Progenitor cell of endocrine pancreas (in vitro differentiated cells): ENCODE results near the gene KRT39. TPM values are rescaled to one million over a fixed set of nuclear protein-coding genes. Genes with fewer than 3 reads are reported as not detected.

Experiments
- DNase-seq: peaks from one replicate; pipeline ENCODE4 v3.0.0; 2021; ENCODE audit warnings: low spot score; ENCODE audit not compliant: unreplicated experiment
- H3K27ac Mint-ChIP-seq: 2 replicates; pipeline ENCODE4 v1.8.0; 2021; ENCODE audit warnings: mild to moderate bottlenecking, moderate library complexity, mixed read lengths
- H3K27me3 Mint-ChIP-seq: 2 replicates; pipeline ENCODE4 v1.8.0; 2021; ENCODE audit warnings: mixed read lengths
- H3K36me3 Mint-ChIP-seq: 2 replicates; pipeline ENCODE4 v1.8.0; 2022; ENCODE audit warnings: mixed read lengths; ENCODE audit not compliant: insufficient read depth
- H3K4me1 Mint-ChIP-seq: 2 replicates; pipeline ENCODE4 v1.8.0; 2021; ENCODE audit warnings: low read depth, mixed read lengths
- H3K4me3 Mint-ChIP-seq: 2 replicates; pipeline ENCODE4 v1.8.0; 2021; ENCODE audit warnings: low read depth, mild to moderate bottlenecking, moderate library complexity, mixed read lengths
- H3K9me3 Mint-ChIP-seq: 2 replicates; pipeline ENCODE4 v1.8.0; 2021; ENCODE audit warnings: low read depth, mixed read lengths
- CTCF ChIP-seq: fragments of 200-600 bp; sonication (generic); IDR thresholded peaks from one replicate; pipeline ENCODE4 v1.5.0; 2021; ENCODE audit warnings: antibody characterized with exemption, mild to moderate bottlenecking; ENCODE audit not compliant: unreplicated experiment
- total RNA-seq: library from RNA; stranded (reverse); gene quantifications from 2 replicates; pipeline ENCODE4 v1.2.1, GENCODE V29; 2021

KRT39 gene
- total RNA-seq, 1 donor from 2014 or later: not detected

- Mint-ChIP-seq H3K27ac (no peak within 1 kb of the TSS), H3K27me3 (no peaks in the 10 kb centered on the region), H3K4me1 (peaks cover 7% of the 10 kb centered on the region), H3K4me3 (no peak within 1 kb of the TSS), H3K9me3 (no peaks in the 10 kb centered on the region), H3K36me3 (no peaks in the 10 kb centered on the region)
- DNase-seq: no peak
- no peak for TF ChIP-seq CTCF
Observed at GRCh38 chr17:40984226-40984625, 17.5 kb upstream of the KRT39 start, which contains the start of gene KRT40. TSS of gene KRT40 (minus strand) at chr17:40984326. CDS start at chr17:40984273, 53 bp downstream.

DNA sequence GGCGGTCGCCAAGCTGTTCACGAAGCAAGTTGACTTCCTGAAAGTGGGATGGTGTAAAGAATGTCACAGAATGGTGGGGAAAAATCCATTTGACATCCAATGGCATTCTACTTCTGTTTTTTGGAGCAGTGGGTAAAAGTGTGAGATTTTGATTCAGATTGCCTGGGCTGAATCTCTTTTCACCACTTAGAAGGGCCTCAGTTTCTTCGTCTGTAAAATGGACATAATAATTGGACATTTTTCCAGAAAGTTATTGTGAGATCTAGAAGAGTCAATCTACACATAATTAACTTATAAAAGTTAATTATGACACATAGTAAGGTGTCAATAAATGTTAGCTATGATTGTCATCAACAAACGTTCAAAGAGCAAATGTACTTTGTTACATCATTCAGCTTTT lies 14.4 kb upstream of the KRT39 start:
- DNase-seq: no peak
- no peaks in the 10 kb centered on the region for H3K27me3 Mint-ChIP-seq
- peaks cover 4% of the 10 kb centered on the region for H3K4me1 Mint-ChIP-seq
- no peak overlapping the region for H3K27ac Mint-ChIP-seq
- no peak for TF ChIP-seq CTCF
- no peaks in the 10 kb centered on the region for H3K36me3 Mint-ChIP-seq
- no peaks in the 10 kb centered on the region for H3K9me3 Mint-ChIP-seq
- H3K4me3 Mint-ChIP-seq: no peak overlapping the region

GRCh38 chr17:40980596-40980995 lies 13.8 kb upstream of the KRT39 start:
- DNase-seq: no peak
- no peak overlapping the region for H3K27ac Mint-ChIP-seq
- H3K9me3 Mint-ChIP-seq: no peaks in the 10 kb centered on the region
- H3K36me3 Mint-ChIP-seq: no peaks in the 10 kb centered on the region
- H3K4me3 Mint-ChIP-seq: no peak overlapping the region
- no peaks in the 10 kb centered on the region for H3K27me3 Mint-ChIP-seq
- peaks cover 4% of the 10 kb centered on the region for H3K4me1 Mint-ChIP-seq
- no peak for TF ChIP-seq CTCF

DNA sequence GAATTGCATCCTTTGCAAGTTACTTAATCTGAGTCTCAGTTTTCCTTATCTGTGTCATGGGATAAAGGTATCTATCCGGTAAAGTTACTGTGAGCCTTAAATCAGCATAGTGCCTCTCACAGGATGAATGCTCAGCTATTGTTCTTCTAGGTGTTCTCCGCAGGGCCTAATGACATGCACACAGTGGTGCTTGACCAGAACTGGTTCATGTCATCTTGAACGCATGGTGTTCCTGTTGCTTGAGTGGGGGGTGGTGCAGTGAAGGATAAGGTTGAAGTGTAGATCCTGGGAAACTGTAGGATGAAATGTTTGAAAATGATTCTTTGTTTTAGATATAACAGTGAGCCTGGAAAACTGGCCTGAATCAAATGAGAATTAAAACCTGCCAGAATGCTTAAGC lies 13.4 kb upstream of the KRT39 start:
- Mint-ChIP-seq H3K4me1 (peaks cover 4% of the 10 kb centered on the region), H3K27ac (no peak overlapping the region), H3K27me3 (no peaks in the 10 kb centered on the region), H3K9me3 (no peaks in the 10 kb centered on the region), H3K36me3 (no peaks in the 10 kb centered on the region), H3K4me3 (no peak overlapping the region)
- DNase-seq: no peak
- no peak for TF ChIP-seq CTCF

DNA sequence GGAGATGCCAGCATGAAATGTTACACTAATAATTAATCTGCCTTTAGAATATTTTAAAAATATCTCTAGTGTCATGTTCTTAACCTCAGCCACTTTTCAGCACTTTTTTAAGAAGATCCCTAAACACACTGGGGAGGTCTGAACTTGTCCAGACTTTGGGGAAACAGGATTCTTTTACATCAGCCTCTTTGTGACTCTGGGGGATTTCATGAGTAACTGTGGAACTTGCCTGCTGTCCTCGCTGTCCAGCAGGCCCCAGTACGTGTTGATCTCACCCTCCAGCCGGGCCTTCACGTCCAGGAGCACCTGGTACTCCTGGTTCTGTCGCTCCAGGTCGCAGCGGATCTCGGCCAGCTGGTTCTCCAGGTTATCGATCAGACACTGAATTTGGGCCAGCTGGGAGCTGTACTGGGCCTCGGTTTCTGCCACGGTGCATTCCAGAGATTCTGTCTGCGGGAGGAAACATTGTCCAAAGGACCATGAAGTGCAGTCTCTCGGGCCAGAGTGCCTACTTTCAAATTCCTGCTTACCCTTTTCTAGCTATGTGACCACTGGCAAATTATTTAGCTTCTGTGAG lies 11.9 kb upstream of the KRT39 start:
- Mint-ChIP-seq H3K9me3 (no peaks in the 10 kb centered on the region), H3K27ac (no peak overlapping the region)

More for the DNA sequence above, 11.9 kb upstream of the KRT39 start:
- Mint-ChIP-seq H3K27me3 (no peaks in the 10 kb centered on the region), H3K4me1 (peaks cover 4% of the 10 kb centered on the region), H3K36me3 (no peaks in the 10 kb centered on the region), H3K4me3 (no peak overlapping the region)
- TF ChIP-seq CTCF: no peak
- DNase-seq: no peak
